Activated CD8-positive, alpha-beta T cell treated with anti-CD3 and anti-CD28 coated beads for 36 hours (primary cell): ENCODE measurements around the gene STX4. TPM values are rescaled to one million over a fixed set of nuclear protein-coding genes. Genes with fewer than 3 reads are reported as not detected.

Experiments used
- ATAC-seq: fragments of 200-7000 bp; cut with Tn5 transposase; one replicate; pipeline ENCODE4 v1.10.0; 2021; ENCODE audit warnings: mild to moderate bottlenecking, moderate library complexity
- CTCF ChIA-PET: fragments of 350-600 bp; sonication (Branson Sonifier 250); formaldehyde crosslinking; loops from one replicate; lab custom pipeline; 2021; ENCODE audit warnings: antibody characterized with exemption; lab: Charles Lee
- POLR2A ChIA-PET: fragments of 350-600 bp; sonication (Branson Sonifier 250); formaldehyde crosslinking; loops from one replicate; lab custom pipeline; 2021; ENCODE audit warnings: antibody characterized with exemption; lab: Charles Lee
- DNase-seq: peaks from one replicate; pipeline ENCODE4 v3.0.0-alpha.2; 2020
- H3K27ac Mint-ChIP-seq: one replicate; pipeline ENCODE4 v1.8.0; 2021; ENCODE audit warnings: mild to moderate bottlenecking, mixed read lengths
- H3K27me3 Mint-ChIP-seq: one replicate; pipeline ENCODE4 v1.8.0; 2021; ENCODE audit warnings: mixed read lengths
- H3K36me3 Mint-ChIP-seq: one replicate; pipeline ENCODE4 v1.8.0; 2021; ENCODE audit warnings: low read depth, mixed read lengths
- H3K4me1 Mint-ChIP-seq: one replicate; pipeline ENCODE4 v1.8.0; 2021; ENCODE audit warnings: low read depth, mixed read lengths
- H3K4me3 Mint-ChIP-seq: one replicate; pipeline ENCODE4 v1.8.0; 2021; ENCODE audit warnings: mild to moderate bottlenecking, moderate library complexity, mixed read lengths
- H3K9me3 Mint-ChIP-seq: one replicate; pipeline ENCODE4 v1.8.0; 2021; ENCODE audit warnings: mixed read lengths
- CTCF ChIP-seq: fragments of 200-600 bp; IDR thresholded peaks from one replicate; pipeline ENCODE4 v1.8.0; 2022; ENCODE audit warnings: antibody characterized with exemption, mild to moderate bottlenecking
- intact Hi-C: fragments of 100-400 bp; cut with micrococcal nuclease; formaldehyde crosslinking; loops from one replicate; pipeline ENCODE4 v1.10.0; 2022
- total RNA-seq, 2 experiments: library from RNA; stranded (reverse); gene quantifications; one replicate each; pipeline ENCODE4 v1.2.3, GENCODE V29; 2021

STX4 gene
- total RNA-seq, 2 experiments from 2014 or later, result 25.2 to 27.7 TPM

GRCh38 chr16:31020536-31020935, 12.8 kb upstream of the STX4 start:
- ChIA-PET POLR2A (no interaction called here), CTCF (no interaction called here)
- Mint-ChIP-seq H3K27me3 (peaks cover 2% of the 10 kb centered on the region), H3K4me3 (no peak overlapping the region), H3K36me3 (no peaks in the 10 kb centered on the region), H3K9me3 (no peaks in the 10 kb centered on the region), H3K4me1 (peaks cover 5% of the 10 kb centered on the region), H3K27ac (no peak overlapping the region)
- no peak for ATAC-seq
- intact Hi-C loops, result no loop called here
- TF ChIP-seq CTCF, result no peak
- DNase-seq, result no peak

- Mint-ChIP-seq H3K27me3 (no peaks in the 10 kb centered on the region), H3K27ac (peak overlapping the region; percentile 3), H3K4me1 (peaks cover 5% of the 10 kb centered on the region), H3K9me3 (no peaks in the 10 kb centered on the region), H3K36me3 (no peaks in the 10 kb centered on the region), H3K4me3 (no peak overlapping the region)
- intact Hi-C loops, result no loop called here
- ChIA-PET CTCF (interaction anchor here (1.1 to 2.4 kb wide), 4 partner anchors 10 to 37 kb away, joined by 3 to 10 read pairs (median 4); partner anchors contain the start of gene HSD3B7), POLR2A (interaction anchor here (1.1 to 1.5 kb wide), 3 partner anchors 12 to 157 kb away, joined by 3 to 6 read pairs (median 4); partner anchors contain the start of gene FUS)
- TF ChIP-seq CTCF, result no peak
- ATAC-seq (no peak), DNase-seq (no peak)
Observed at GRCh38 chr16:31022544-31023251, 10.7 kb upstream of the STX4 start.

GRCh38 chr16:31023252-31023602, 10.1 kb upstream of the STX4 start:
- DNase-seq, result no peak

GRCh38 chr16:31023627-31024226, 9.6 kb upstream of the STX4 start:
- no peak for DNase-seq
- no peak for TF ChIP-seq CTCF
- CTCF ChIA-PET, result interaction anchor here (1.1 to 2.4 kb wide), 3 partner anchors 11 to 38 kb away, joined by 3 to 10 read pairs (median 3); partner anchors contain the start of gene HSD3B7
- H3K4me3 Mint-ChIP-seq, result no peak overlapping the region
- intact Hi-C loops, result no loop called here
- no peak overlapping the region for H3K27ac Mint-ChIP-seq
- ATAC-seq, result no peak
- no peaks in the 10 kb centered on the region for H3K9me3 Mint-ChIP-seq
- POLR2A ChIA-PET, result interaction anchor here (0.6 to 1.1 kb wide), 2 partner anchors 156 to 181 kb away, joined by 3 to 6 read pairs; partner anchors contain the start of gene FUS
- no peaks in the 10 kb centered on the region for H3K27me3 Mint-ChIP-seq
- peaks cover 5% of the 10 kb centered on the region for H3K4me1 Mint-ChIP-seq
- H3K36me3 Mint-ChIP-seq, result no peaks in the 10 kb centered on the region

More at GRCh38 chr16:31023252-31023602, 10.1 kb upstream of the STX4 start:
- Mint-ChIP-seq H3K27ac (no peak overlapping the region), H3K9me3 (no peaks in the 10 kb centered on the region), H3K4me1 (peaks cover 5% of the 10 kb centered on the region), H3K36me3 (no peaks in the 10 kb centered on the region), H3K4me3 (no peak overlapping the region), H3K27me3 (no peaks in the 10 kb centered on the region)
- ChIA-PET CTCF (interaction anchor here (1.1 to 2.4 kb wide), 3 partner anchors 11 to 37 kb away, joined by 3 to 10 read pairs (median 3); partner anchors contain the start of gene HSD3B7), POLR2A (interaction anchor here (1.1 to 1.5 kb wide), 2 partner anchors 12 to 157 kb away, joined by 4 to 6 read pairs; partner anchors contain the start of gene FUS)
- TF ChIP-seq CTCF, result no peak
- intact Hi-C loops, result no loop called here
- no peak for ATAC-seq

GRCh38 chr16:31025339-31025738, 8.0 kb upstream of the STX4 start:
- Mint-ChIP-seq H3K9me3 (no peaks in the 10 kb centered on the region), H3K27ac (no peak overlapping the region), H3K4me3 (no peak overlapping the region), H3K4me1 (peaks cover 5% of the 10 kb centered on the region), H3K27me3 (no peaks in the 10 kb centered on the region), H3K36me3 (no peaks in the 10 kb centered on the region)
- ChIA-PET POLR2A (no interaction called here), CTCF (no interaction called here)
- no peak for ATAC-seq
- intact Hi-C loops, result no loop called here
- no peak for TF ChIP-seq CTCF
- DNase-seq, result no peak
